ENCODE data around the gene SPAG9.

DNA sequence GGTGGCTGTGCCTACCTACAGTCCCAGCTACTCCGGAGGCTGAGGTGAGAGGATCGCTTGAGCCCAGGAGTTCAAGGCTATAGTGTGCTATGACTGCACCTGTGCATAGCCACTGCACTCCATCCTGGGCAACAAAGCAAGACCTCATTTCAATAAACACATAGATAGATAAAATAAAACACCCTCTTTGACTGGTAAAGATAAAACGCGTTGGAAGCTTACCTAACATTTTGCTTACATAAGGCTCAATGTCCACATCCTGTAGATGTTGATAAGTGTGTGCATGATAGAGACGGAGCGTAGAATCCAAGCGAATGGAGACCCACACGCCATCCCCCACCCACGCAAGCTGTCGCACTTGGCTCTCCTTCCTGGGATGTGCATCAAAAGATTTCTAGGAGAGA is 141.1 kb downstream of the SPAG9 start:
- TF ChIP-seq POLR2AphosphoS5 (IDR thresholded peaks at IDR 0.05) (no peak), CTCF (IDR thresholded peaks at IDR 0.05) (no peak), POLR2A (IDR thresholded peaks at IDR 0.05; ENCODE audit: low read depth) (no peak), EP300 (IDR thresholded peaks at IDR 0.05) (no peak)
